ENCODE results near the gene ELP6.
"Not testable (repeated sequence)": the region's sequence is repeated elsewhere in the genome, so short reads cannot be mapped to it uniquely, and the experiment has no call there.

The ELP6 gene

DNA sequence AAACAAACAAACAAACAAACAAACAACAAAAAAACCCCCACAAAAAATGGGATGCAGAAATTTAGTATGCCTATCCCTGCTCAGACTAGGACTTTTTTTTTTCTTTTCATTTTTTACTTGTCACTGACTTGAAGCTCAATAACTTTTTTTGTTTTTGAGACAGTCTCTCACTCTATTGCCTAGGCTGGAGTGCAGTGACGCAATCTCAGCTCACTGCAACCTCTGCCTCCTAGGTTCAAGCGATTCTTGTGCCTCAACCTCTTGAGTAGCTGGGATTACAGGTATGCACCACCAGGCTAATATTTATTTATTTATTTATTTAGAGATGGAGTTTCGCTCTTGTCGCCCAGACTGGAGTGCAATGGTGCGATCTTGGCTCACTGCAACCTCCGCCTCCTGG lies 8.2 kb downstream of the ELP6 start:
- WGBS, 2 experiments (ENCODE audit: insufficient coverage in 2 of 2), result no CpG with 5 or more reads among the region's 6 CpGs
- H3K27ac ChIP-seq (ENCODE audit: low read depth, low read length, severe bottlenecking); H3K4me1 ChIP-seq (ENCODE audit: control insufficient read depth, insufficient read depth, low read length, poor library complexity, severe bottlenecking); H3K4me3 ChIP-seq (ENCODE audit: extremely low read depth, insufficient read depth, low read length, poor library complexity, severe bottlenecking); H3K9me3 ChIP-seq (ENCODE audit: control insufficient read depth, low read length): not testable (repeated sequence)
- peaks cover 70% of the 10 kb centered on the region for H3K36me3 ChIP-seq (ENCODE audit: control insufficient read depth, insufficient read depth, low read length)

DNA sequence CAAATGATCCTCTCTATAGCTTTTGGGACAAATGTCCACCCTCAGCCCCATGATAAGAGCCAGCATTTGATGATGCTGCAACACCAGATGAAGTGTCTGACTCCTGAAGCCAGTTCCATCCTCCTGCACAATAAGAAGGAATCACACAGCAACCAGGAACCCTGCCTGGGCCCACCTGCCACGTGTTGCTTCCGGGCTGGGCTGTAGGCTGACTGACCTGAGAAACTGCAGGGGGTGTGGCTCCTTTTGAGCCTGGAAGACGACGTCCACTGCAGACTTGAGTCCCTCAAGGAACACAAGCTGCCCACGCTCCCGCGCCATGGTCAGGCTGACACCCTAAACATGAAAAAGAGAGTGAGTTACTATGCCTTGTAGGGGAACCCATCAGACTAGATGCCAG lies 9.4 kb downstream of the ELP6 start:
- H3K4me1 ChIP-seq (ENCODE audit: control insufficient read depth, insufficient read depth, low read length, poor library complexity, severe bottlenecking), result peaks cover 2% of the 10 kb centered on the region
- peaks cover 66% of the 10 kb centered on the region for H3K36me3 ChIP-seq (ENCODE audit: control insufficient read depth, insufficient read depth, low read length)
- no peak overlapping the region for H3K27ac ChIP-seq (ENCODE audit: low read depth, low read length, severe bottlenecking)
- no peaks in the 10 kb centered on the region for H3K9me3 ChIP-seq (ENCODE audit: control insufficient read depth, low read length)
- WGBS, 2 experiments (ENCODE audit: insufficient coverage in 2 of 2), result 88 to 94% methylated on average over 7 of the region's 7 CpGs
- no peak overlapping the region for H3K4me3 ChIP-seq (ENCODE audit: extremely low read depth, insufficient read depth, low read length, poor library complexity, severe bottlenecking)

DNA sequence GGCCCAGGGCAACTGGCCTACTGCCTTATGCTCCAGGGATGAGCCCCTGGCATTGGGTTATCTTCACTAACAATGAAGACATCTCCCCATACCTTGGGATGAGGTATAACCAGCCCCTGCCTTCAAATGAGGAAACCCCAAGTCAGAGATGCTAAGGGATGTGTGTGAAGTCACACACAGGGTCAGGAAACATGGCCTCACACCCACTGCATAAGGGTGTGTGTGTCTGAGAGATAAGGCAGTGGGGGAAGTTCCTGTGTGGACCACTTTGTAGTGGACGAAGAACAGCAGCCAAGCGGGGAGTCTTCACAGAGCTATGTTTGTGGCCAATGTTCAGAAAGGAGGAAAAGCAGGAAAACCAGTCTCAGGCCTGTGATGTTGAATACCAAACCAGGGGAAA lies 10.5 kb downstream of the ELP6 start:
- Histone ChIP-seq H3K36me3 (ENCODE audit: control insufficient read depth, insufficient read depth, low read length) (peaks cover 66% of the 10 kb centered on the region), H3K4me3 (ENCODE audit: extremely low read depth, insufficient read depth, low read length, poor library complexity, severe bottlenecking) (no peak overlapping the region), H3K27ac (ENCODE audit: low read depth, low read length, severe bottlenecking) (peak overlapping the region; percentile 2), H3K9me3 (ENCODE audit: control insufficient read depth, low read length) (no peaks in the 10 kb centered on the region), H3K4me1 (ENCODE audit: control insufficient read depth, insufficient read depth, low read length, poor library complexity, severe bottlenecking) (peaks cover 2% of the 10 kb centered on the region)
- WGBS, 2 experiments (ENCODE audit: insufficient coverage in 2 of 2), result 94 to 95% methylated on average over 2 of the region's 2 CpGs

DNA sequence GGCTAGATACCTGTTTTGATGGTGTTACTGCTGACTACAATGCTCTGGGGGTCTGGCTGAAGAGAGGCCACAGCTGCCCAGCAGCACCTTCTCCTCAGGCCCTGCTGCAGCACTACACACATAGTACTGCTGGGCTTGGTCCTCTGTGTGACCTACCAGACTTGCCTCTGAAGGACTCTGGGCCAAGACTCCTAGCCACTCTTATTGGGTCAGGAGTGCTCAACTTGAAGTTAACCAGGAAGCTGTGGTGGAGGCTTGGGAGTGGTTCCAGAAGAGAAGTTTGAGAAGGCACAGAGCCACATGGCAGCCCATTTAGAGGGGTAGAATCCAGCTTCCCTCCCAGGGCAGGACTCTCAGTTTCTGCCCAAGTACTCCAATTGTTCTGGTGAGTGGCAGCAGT lies 16.6 kb downstream of the ELP6 start:
- no peaks in the 10 kb centered on the region for H3K9me3 ChIP-seq (ENCODE audit: control insufficient read depth, low read length)
- no peak overlapping the region for H3K27ac ChIP-seq (ENCODE audit: low read depth, low read length, severe bottlenecking)
- H3K4me3 ChIP-seq (ENCODE audit: extremely low read depth, insufficient read depth, low read length, poor library complexity, severe bottlenecking), result no peak overlapping the region
- peaks cover 67% of the 10 kb centered on the region for H3K36me3 ChIP-seq (ENCODE audit: control insufficient read depth, insufficient read depth, low read length)
- H3K4me1 ChIP-seq (ENCODE audit: control insufficient read depth, insufficient read depth, low read length, poor library complexity, severe bottlenecking), result no peaks in the 10 kb centered on the region

DNA sequence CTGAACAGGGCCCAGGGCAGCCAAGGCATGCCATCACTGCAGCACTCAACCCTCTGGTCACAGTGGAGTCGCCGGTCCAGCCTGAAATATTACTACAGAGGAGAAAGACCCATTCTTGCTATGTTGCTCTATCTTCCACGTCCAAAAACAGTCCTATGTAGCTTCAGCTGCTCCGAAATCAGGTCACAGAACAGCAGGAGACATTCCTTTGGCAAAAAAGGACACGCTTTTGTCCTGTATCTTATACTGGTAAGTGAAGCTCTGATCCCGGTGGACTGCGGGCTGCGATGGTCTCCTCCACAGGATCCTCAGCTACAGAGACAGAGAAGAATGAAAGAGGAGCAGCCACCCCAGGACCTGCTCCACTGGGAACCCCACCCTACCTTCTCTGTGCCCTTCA lies 17.6 kb downstream of the ELP6 start:
- Histone ChIP-seq H3K27ac (ENCODE audit: low read depth, low read length, severe bottlenecking) (no peak overlapping the region), H3K4me3 (ENCODE audit: extremely low read depth, insufficient read depth, low read length, poor library complexity, severe bottlenecking) (no peak overlapping the region), H3K36me3 (ENCODE audit: control insufficient read depth, insufficient read depth, low read length) (peaks cover 64% of the 10 kb centered on the region), H3K9me3 (ENCODE audit: control insufficient read depth, low read length) (no peaks in the 10 kb centered on the region), H3K4me1 (ENCODE audit: control insufficient read depth, insufficient read depth, low read length, poor library complexity, severe bottlenecking) (no peaks in the 10 kb centered on the region)
- WGBS, 2 experiments (ENCODE audit: insufficient coverage in 2 of 2), result 94 to 95% methylated on average over 8 of the region's 8 CpGs

DNA sequence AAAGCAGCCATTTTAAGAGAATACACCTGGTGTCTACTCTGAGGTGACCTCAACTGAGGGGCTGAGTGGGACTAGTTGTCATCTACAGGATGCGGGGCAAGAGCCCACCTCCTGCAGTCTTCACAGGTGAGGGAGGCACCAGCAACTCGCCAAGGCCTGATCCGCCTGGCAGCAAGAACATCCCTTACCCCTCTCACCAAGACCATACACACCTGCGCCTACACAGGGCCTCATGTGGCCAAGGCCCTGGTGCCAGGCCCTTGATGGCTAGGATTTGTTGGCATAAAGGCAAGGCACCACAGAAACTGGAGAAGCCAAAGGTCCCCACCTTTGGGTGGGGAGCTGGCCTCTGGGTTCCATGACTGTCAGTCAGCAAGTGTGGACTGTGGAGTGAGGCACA lies 18.4 kb downstream of the ELP6 start:
- Histone ChIP-seq H3K27ac (ENCODE audit: low read depth, low read length, severe bottlenecking) (no peak overlapping the region), H3K36me3 (ENCODE audit: control insufficient read depth, insufficient read depth, low read length) (peaks cover 58% of the 10 kb centered on the region), H3K4me3 (ENCODE audit: extremely low read depth, insufficient read depth, low read length, poor library complexity, severe bottlenecking) (no peak overlapping the region), H3K9me3 (ENCODE audit: control insufficient read depth, low read length) (no peaks in the 10 kb centered on the region), H3K4me1 (ENCODE audit: control insufficient read depth, insufficient read depth, low read length, poor library complexity, severe bottlenecking) (no peaks in the 10 kb centered on the region)
- 100% methylated on average over 1 of the region's 4 CpGs; no CpG with 5 or more reads in 1 of the 2 experiments for WGBS, 2 experiments (ENCODE audit: insufficient coverage in 2 of 2)

DNA sequence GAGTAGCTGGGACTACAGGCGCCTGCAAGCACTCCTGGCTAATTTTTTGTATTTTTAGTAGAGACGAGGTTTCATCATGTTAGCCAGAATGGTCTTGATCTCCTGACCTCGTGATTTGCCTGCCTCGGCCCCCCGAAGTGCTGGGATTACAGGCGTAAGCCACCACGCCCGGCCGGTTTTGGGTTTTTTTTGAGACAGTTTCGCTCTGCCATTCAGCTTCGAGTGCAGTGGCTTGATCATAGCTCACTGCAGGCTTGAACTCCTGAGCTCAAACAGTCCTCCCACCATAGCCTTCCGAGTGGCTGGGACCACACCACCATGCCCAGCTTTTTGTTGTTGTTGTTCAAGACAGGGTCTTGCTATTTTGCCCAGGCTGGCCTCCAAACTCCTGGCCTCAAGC lies 21.7 kb downstream of the ELP6 start:
- Histone ChIP-seq H3K9me3 (ENCODE audit: control insufficient read depth, low read length) (no peaks in the 10 kb centered on the region), H3K4me1 (ENCODE audit: control insufficient read depth, insufficient read depth, low read length, poor library complexity, severe bottlenecking) (no peaks in the 10 kb centered on the region), H3K36me3 (ENCODE audit: control insufficient read depth, insufficient read depth, low read length) (peaks cover 39% of the 10 kb centered on the region), H3K4me3 (ENCODE audit: extremely low read depth, insufficient read depth, low read length, poor library complexity, severe bottlenecking) (no peak overlapping the region), H3K27ac (ENCODE audit: low read depth, low read length, severe bottlenecking) (no peak overlapping the region)
- WGBS, 2 experiments (ENCODE audit: insufficient coverage in 2 of 2), result 84 to 93% methylated on average over 11 to 12 of the region's 12 CpGs

DNA sequence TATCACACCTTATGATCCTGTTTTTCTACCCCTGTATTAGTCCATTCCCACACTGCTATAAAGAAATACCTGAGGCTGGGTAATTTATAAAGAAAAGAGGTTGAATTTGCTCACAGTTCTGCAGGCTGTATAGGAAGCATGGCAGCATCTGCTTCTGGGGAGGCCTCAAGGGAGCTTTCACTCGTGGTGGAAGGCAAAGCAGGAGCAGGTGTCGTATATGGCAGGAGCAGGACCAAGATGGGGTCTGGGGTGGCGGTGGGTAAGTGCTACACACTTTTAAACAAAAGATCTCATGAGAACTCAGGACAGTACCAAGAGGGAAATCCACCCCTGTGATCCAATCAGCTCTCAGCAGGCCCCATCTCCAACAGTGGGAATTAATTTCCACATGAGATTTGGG lies 22.3 kb downstream of the ELP6 start:
- H3K27ac ChIP-seq (ENCODE audit: low read depth, low read length, severe bottlenecking), result no peak overlapping the region
- no peaks in the 10 kb centered on the region for H3K9me3 ChIP-seq (ENCODE audit: control insufficient read depth, low read length)
- WGBS, 2 experiments (ENCODE audit: insufficient coverage in 2 of 2), result 72 to 94% methylated on average over 2 to 3 of the region's 3 CpGs
- no peak overlapping the region for H3K4me3 ChIP-seq (ENCODE audit: extremely low read depth, insufficient read depth, low read length, poor library complexity, severe bottlenecking)
- no peaks in the 10 kb centered on the region for H3K4me1 ChIP-seq (ENCODE audit: control insufficient read depth, insufficient read depth, low read length, poor library complexity, severe bottlenecking)
- peaks cover 36% of the 10 kb centered on the region for H3K36me3 ChIP-seq (ENCODE audit: control insufficient read depth, insufficient read depth, low read length)

DNA sequence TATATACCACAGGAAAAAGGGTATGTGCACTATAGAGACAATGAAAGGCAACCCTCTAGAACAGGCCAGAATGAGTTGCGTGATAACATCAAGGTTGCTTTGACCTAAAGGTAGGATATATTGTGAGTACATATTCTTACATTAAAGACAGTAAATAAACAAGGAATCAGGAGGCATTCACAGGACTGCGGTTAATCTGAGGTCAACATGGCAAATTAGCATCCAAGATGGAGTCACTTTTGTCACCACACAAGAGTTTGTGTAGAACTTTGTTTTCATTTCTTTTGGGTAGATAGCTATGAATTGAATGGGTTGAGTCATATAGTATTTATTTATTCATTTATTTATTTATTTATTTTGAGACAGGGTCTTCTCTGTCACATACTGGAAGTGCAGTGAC lies 26.2 kb downstream of the ELP6 start:
- Histone ChIP-seq H3K27ac (ENCODE audit: low read depth, low read length, severe bottlenecking) (no peak overlapping the region), H3K4me1 (ENCODE audit: control insufficient read depth, insufficient read depth, low read length, poor library complexity, severe bottlenecking) (no peaks in the 10 kb centered on the region), H3K4me3 (ENCODE audit: extremely low read depth, insufficient read depth, low read length, poor library complexity, severe bottlenecking) (no peak overlapping the region), H3K36me3 (ENCODE audit: control insufficient read depth, insufficient read depth, low read length) (peaks cover 15% of the 10 kb centered on the region), H3K9me3 (ENCODE audit: control insufficient read depth, low read length) (no peaks in the 10 kb centered on the region)
- WGBS, 2 experiments (ENCODE audit: insufficient coverage in 2 of 2), result 100% methylated on average over 1 of the region's 2 CpGs; no CpG with 5 or more reads in 1 of the 2 experiments

DNA sequence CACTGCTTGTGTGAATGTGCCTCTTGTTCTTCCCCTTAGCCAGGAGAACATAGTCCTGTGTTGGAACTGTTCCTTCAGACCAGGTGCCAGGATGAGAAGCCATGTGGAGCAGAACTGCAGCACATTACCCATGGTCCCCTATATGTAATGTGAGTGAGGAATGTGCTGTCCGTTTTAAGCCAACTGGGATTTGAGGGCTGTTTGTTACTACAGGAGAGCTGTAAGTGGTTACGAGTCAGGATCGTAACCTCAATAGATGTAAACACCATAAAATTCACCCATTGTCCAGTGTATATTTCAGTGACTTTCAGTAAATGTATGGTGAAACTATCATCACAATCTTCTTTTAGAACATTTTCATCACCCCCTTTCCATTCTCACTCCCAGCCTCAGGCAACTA lies 27.7 kb downstream of the ELP6 start:
- Histone ChIP-seq H3K4me3 (ENCODE audit: extremely low read depth, insufficient read depth, low read length, poor library complexity, severe bottlenecking) (no peak overlapping the region), H3K4me1 (ENCODE audit: control insufficient read depth, insufficient read depth, low read length, poor library complexity, severe bottlenecking) (no peaks in the 10 kb centered on the region), H3K9me3 (ENCODE audit: control insufficient read depth, low read length) (no peaks in the 10 kb centered on the region), H3K36me3 (ENCODE audit: control insufficient read depth, insufficient read depth, low read length) (peaks cover 7% of the 10 kb centered on the region), H3K27ac (ENCODE audit: low read depth, low read length, severe bottlenecking) (no peak overlapping the region)
- WGBS, 2 experiments (ENCODE audit: insufficient coverage in 2 of 2), result no CpG with 5 or more reads among the region's 3 CpGs

DNA sequence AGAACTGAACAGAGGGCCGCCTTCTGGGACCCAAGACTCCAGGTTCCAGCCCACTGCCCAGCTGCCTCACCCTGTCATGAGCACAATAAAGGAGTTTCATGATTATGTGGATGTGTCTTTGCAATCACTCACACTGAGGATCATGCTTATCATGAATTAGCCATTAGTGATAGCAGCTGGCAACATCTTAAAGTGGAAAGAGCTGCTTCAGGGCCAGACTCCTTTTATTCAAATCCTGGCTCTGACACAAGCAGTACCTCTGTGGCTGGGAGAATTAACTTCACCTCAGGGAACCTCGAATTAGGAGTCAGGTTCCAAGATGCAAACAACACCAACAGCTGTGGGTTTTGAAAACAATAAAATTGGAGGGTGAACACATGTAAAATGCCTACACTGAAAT lies 31.1 kb downstream of the ELP6 start:
- Histone ChIP-seq H3K27ac (ENCODE audit: low read depth, low read length, severe bottlenecking) (peak overlapping the region; percentile 29), H3K9me3 (ENCODE audit: control insufficient read depth, low read length) (no peaks in the 10 kb centered on the region), H3K4me1 (ENCODE audit: control insufficient read depth, insufficient read depth, low read length, poor library complexity, severe bottlenecking) (no peaks in the 10 kb centered on the region), H3K4me3 (ENCODE audit: extremely low read depth, insufficient read depth, low read length, poor library complexity, severe bottlenecking) (no peak overlapping the region), H3K36me3 (ENCODE audit: control insufficient read depth, insufficient read depth, low read length) (no peaks in the 10 kb centered on the region)
- WGBS, 2 experiments (ENCODE audit: insufficient coverage in 2 of 2), result 50% methylated on average over 1 of the region's 2 CpGs; no CpG with 5 or more reads in 1 of the 2 experiments

DNA sequence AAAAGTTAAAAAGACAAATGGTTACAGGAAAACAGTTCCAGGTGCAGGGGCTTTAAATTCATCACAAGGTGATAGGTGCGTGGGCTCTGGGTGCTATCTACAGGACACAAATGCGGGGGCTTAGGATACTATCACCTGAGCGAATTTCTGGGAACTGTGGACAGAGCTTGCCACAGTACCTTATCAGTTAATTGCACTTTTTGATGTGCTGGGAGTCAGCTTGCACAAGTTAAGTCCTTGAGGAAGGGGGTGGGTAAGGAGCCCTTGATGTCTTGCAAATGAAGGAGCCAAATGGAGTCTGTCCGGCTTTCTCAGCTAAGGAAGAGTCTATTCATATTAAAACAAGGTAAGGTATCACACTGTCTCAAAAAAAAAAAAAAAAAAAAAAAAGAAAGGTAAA lies 31.7 kb downstream of the ELP6 start:
- H3K9me3 ChIP-seq (ENCODE audit: control insufficient read depth, low read length), result not testable (repeated sequence)

More for the DNA sequence above, 31.7 kb downstream of the ELP6 start:
- H3K4me3 ChIP-seq (ENCODE audit: extremely low read depth, insufficient read depth, low read length, poor library complexity, severe bottlenecking); H3K27ac ChIP-seq (ENCODE audit: low read depth, low read length, severe bottlenecking); H3K4me1 ChIP-seq (ENCODE audit: control insufficient read depth, insufficient read depth, low read length, poor library complexity, severe bottlenecking); H3K36me3 ChIP-seq (ENCODE audit: control insufficient read depth, insufficient read depth, low read length): not testable (repeated sequence)
- WGBS, 2 experiments (ENCODE audit: insufficient coverage in 2 of 2), result 13 to 20% methylated on average over 2 to 3 of the region's 4 CpGs
